Nephron progenitor cell (in vitro differentiated cells): ENCODE measurements around the gene DPF3.

Experiments
- DNase-seq: peaks from one replicate; pipeline ENCODE4 v3.0.0; 2021
- H3K27ac Mint-ChIP-seq: 2 replicates; pipeline ENCODE4 v1.8.0; 2021; ENCODE audit warnings: mild to moderate bottlenecking, moderate library complexity, mixed read lengths
- H3K27me3 Mint-ChIP-seq: 2 replicates; pipeline ENCODE4 v1.8.0; 2021; ENCODE audit warnings: mild to moderate bottlenecking, low read depth, mixed read lengths; ENCODE audit not compliant: poor library complexity
- H3K36me3 Mint-ChIP-seq: 2 replicates; pipeline ENCODE4 v1.8.0; 2021; ENCODE audit warnings: low read depth, mixed read lengths
- H3K4me1 Mint-ChIP-seq: 2 replicates; pipeline ENCODE4 v1.8.0; 2021; ENCODE audit warnings: mixed read lengths
- H3K4me3 Mint-ChIP-seq: 2 replicates; pipeline ENCODE4 v1.8.0; 2021; ENCODE audit warnings: mild to moderate bottlenecking, moderate library complexity, mixed read lengths
- H3K9me3 Mint-ChIP-seq: 2 replicates; pipeline ENCODE4 v1.8.0; 2021; ENCODE audit warnings: mild to moderate bottlenecking, moderate library complexity, mixed read lengths
- TF ChIP-seq, protein P1 (sequence below): fragments of 200-600 bp; sonication (generic); IDR thresholded peaks from 2 replicates; pipeline ENCODE4 v1.5.0; 2021; ENCODE audit warnings: antibody characterized with exemption

Gene DPF3

DNA sequence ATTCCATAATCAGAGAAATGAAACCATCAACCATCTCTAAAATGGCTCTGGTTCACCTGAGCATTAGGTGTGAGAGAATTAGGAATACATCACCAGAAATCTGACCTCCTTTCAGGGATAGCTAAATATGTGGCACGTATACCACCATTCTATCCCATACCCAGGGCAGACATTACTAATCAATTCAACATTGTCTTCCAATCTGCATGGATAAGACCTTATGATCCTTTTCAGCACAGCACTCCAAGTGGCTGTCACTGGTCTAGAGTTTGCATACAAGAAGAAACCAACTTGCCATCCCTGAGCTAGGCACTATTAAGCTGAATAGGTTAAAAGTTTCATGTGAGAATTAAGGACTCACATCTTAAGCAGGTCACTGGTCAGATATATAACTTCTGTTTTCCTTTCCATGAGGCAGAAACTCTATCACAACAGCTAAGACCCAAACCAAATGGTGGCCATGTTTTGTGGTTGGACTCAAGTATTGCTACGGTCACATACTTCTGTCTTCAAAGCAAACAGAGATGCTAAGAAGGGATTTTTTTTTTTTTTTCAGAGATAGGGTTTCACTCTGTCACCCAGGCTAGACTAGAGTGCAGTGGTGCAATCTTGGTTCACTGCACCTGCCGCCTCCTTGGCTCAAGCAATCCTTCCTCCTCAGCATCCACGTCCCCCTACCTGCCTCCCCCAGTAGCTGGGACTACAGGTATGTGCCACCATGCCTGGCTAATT lies 249.0 kb downstream of the DPF3 start:
- Mint-ChIP-seq H3K4me1 (peaks cover 24% of the 10 kb centered on the region), H3K27ac (no peak overlapping the region), H3K4me3 (no peak overlapping the region), H3K36me3 (no peaks in the 10 kb centered on the region), H3K9me3 (peaks cover 14% of the 10 kb centered on the region), H3K27me3 (peaks cover 4% of the 10 kb centered on the region)
- no peak for DNase-seq
- TF ChIP-seq, protein P1, sequence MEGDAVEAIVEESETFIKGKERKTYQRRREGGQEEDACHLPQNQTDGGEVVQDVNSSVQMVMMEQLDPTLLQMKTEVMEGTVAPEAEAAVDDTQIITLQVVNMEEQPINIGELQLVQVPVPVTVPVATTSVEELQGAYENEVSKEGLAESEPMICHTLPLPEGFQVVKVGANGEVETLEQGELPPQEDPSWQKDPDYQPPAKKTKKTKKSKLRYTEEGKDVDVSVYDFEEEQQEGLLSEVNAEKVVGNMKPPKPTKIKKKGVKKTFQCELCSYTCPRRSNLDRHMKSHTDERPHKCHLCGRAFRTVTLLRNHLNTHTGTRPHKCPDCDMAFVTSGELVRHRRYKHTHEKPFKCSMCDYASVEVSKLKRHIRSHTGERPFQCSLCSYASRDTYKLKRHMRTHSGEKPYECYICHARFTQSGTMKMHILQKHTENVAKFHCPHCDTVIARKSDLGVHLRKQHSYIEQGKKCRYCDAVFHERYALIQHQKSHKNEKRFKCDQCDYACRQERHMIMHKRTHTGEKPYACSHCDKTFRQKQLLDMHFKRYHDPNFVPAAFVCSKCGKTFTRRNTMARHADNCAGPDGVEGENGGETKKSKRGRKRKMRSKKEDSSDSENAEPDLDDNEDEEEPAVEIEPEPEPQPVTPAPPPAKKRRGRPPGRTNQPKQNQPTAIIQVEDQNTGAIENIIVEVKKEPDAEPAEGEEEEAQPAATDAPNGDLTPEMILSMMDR: no peak

DNA sequence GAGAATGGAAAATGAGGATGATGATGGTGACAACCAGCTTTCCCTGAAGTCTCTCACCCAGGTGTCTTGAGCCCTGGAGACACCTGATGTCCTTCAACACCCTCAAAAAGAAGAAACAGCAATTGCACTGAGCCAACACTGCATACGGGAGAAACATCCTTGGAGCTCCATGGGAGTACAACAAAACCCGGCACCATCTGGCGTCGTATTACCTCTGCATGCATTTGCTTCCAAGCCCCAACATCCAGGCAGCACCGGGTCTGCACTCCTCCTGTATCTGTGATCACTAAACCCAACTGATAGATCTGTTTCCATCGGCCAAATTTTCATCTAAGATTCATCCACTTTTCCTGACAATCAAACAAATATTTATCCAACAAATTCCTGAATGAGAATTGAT lies 249.9 kb downstream of the DPF3 start:
- Mint-ChIP-seq H3K36me3 (no peaks in the 10 kb centered on the region), H3K4me1 (peaks cover 24% of the 10 kb centered on the region), H3K4me3 (no peak overlapping the region), H3K27ac (no peak overlapping the region), H3K27me3 (peaks cover 4% of the 10 kb centered on the region), H3K9me3 (peaks cover 19% of the 10 kb centered on the region)
- no peak for DNase-seq
- TF ChIP-seq, protein P1: no peak

- Mint-ChIP-seq H3K4me3 (no peak overlapping the region), H3K27ac (no peak overlapping the region)
These were observed 250.5 kb downstream of the DPF3 start for GRCh38 chr14:72643317-72643801.

DNA sequence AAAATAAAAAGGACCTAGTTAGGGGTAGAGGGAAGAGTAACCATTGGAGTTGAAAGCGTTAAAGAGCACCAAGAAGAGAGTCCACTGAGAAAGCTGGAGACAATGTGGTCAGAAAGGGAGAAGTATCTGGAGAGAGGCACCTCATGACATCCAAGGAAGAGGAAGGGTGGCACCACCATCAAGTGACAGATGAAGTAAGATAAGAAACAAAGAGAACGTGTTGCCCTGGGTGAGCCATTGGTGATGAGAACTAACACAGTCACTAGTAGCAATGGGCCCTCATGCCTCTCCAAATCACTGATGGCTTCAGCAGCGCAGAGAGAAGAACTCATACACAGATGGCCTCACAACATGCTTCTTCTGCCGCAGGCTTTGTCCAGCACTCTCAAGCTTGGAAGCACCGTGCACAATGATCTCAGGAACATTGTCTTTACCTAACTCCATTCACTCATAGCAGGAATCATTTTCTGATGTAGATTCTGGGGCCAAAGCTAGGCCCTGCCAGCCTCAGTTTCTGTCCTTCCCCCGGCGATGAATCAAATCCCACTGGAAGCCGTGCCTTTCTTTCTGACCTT lies 252.9 kb downstream of the DPF3 start:
- H3K4me1 Mint-ChIP-seq: peaks cover 16% of the 10 kb centered on the region
- H3K27ac Mint-ChIP-seq: no peak overlapping the region
- no peaks in the 10 kb centered on the region for H3K36me3 Mint-ChIP-seq
- TF ChIP-seq, protein P1: no peak
- H3K9me3 Mint-ChIP-seq: peaks cover 25% of the 10 kb centered on the region
- H3K4me3 Mint-ChIP-seq: no peak overlapping the region
- peaks cover 7% of the 10 kb centered on the region for H3K27me3 Mint-ChIP-seq
- DNase-seq: no peak

More at GRCh38 chr14:72643317-72643801, 250.5 kb downstream of the DPF3 start:
- TF ChIP-seq, protein P1: no peak
- Mint-ChIP-seq H3K9me3 (peaks cover 22% of the 10 kb centered on the region), H3K27me3 (peaks cover 4% of the 10 kb centered on the region), H3K4me1 (peaks cover 24% of the 10 kb centered on the region), H3K36me3 (no peaks in the 10 kb centered on the region)
- DNase-seq: no peak

- H3K36me3 Mint-ChIP-seq: no peaks in the 10 kb centered on the region
- DNase-seq: no peak
- no peak overlapping the region for H3K27ac Mint-ChIP-seq
- H3K9me3 Mint-ChIP-seq: peaks cover 25% of the 10 kb centered on the region
- H3K4me1 Mint-ChIP-seq: no peaks in the 10 kb centered on the region
- H3K4me3 Mint-ChIP-seq: no peak overlapping the region
- H3K27me3 Mint-ChIP-seq: peaks cover 20% of the 10 kb centered on the region
- TF ChIP-seq, protein P1: no peak
These were observed 255.9 kb downstream of the DPF3 start for GRCh38 chr14:72638021-72638420.
